ENCODE measurements around the gene GABRP.
"Not testable (repeated sequence)": the region's sequence is repeated elsewhere in the genome, so short reads cannot be mapped to it uniquely, and the experiment has no call there.

GABRP gene

DNA sequence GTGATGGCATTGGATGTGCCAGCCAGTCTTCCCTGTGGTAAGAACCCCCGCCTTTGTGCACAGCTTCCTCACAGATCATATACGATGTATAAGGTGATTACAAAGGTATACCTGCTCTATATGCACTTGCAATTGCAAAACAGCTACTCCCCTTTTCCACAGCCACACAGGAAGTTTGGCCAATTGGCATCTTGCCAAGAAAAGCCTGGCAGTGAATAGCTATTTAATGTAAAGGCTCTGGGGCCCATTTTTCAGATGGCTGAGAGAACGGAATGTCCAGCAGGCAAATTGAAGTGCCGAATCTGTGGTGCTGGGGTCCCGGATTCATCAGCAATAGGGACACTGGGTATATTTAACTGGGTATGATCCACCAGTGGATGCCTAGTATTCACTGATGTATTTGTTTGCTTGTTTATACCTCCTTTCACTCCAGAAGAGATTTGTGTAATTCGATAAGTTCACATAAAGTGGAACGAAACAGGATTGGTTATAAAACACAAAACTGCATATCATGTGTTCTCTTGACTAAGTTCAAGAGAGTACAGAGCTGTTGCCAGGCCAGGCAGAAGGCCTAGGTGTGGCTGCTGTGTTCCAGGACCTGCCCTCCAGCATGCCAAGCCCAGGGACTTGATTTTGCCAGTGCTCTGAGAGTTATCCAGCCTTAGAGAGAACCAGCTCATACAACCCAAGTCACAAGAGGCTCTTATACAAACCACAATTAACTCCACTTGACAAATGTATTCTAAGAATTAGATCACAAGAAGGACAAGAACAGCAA, 27.7 kb upstream of the GABRP start:
- no peak for DNase-seq

DNA sequence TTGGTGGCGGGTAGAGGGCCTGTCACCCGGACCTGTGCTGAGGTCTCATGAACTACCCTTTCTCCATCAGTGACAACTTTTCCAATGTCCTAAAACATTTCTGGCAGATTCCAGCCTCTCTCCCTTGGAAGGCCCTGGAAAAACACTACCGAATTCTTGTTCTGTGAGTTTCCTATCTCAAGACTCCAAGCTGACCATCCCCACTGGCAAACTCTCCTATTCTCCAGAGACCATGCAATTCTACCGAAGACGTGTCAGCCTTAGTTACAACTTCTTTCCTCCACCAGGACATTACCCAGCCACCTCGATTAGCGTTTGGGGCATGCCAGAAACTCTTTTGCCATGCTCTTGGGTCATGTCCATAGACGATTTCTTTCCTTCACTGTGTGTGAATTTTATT, 26.8 kb upstream of the GABRP start:
- DNase-seq, result no peak

DNA sequence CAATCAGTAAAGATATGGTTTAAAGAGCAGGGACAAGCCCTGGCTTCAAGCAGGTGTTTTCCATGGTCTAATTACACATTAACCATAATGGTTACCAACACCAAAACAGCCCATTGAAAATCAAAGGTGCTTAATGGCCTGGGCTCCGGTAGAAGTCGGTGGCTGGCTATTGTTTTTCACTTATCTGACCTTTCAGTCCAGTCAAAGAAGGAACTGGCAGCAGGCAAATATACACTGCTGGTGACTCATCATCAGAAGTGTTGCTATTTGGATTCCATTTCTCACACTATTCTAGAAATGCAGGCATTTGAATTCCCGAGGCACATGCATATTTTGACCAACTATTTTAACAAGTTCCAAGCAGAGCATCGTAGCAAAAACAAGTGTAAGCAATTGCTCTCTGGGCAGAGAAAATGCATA, 26.3 kb upstream of the GABRP start:
- DNase-seq, result no peak

DNA sequence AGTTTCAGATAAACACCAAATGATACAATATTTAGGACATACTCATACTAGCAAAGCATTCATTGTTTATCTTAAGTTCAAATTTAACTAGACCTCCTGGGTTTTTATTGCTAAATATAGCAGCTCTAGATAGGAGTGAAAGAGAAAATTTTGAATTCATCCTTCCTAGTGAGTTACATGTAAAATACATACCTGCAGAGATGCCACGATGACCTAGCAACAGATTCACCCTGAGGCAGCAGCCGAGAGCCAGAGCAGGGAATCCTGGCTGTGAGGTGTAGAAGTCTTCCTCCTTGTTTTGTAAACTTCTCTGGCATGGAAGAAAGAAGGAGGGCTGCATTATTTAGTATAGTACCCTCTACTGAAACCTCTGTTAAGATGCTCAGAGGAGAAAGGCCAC, 25.9 kb upstream of the GABRP start:
- DNase-seq, result no peak

DNA sequence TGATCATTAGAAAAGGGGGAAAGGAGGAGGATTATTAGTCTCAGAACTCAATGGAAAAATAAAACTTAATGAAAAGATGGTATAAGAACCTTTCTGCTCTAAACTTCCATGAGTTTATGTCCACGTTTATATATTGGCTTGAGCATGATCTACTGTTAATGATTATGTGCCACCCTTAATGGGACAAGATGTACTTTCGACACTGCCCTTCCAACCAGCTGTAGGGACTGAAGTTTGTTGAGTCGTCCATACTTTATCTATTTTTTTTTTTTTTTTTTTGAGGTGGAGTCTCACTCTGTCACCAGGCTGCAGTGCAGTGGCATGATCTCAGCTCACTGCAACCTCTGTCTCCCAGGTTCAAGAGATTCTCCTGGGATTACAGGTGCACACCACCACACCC, 25.0 kb upstream of the GABRP start:
- DNase-seq, result no peak

DNA sequence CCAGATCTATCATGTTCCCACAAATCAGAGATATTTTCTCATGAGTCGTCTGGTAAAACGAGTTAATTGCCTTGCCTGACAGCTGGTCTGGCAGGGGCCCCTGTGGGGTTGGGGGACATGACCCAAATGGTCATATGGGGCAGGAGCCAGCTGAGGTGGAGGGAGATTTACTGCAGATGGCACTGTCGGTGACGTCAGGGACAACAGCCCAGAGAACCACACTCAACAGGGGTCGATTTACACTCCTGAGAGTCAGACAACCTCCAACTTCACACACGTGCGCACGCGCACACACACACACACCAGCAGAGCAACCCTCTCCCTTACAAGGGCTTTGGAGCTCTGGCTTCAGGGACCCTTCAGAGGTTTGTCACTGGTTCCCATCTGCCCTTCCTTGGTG, 23.4 kb upstream of the GABRP start:
- no peak for DNase-seq

DNA sequence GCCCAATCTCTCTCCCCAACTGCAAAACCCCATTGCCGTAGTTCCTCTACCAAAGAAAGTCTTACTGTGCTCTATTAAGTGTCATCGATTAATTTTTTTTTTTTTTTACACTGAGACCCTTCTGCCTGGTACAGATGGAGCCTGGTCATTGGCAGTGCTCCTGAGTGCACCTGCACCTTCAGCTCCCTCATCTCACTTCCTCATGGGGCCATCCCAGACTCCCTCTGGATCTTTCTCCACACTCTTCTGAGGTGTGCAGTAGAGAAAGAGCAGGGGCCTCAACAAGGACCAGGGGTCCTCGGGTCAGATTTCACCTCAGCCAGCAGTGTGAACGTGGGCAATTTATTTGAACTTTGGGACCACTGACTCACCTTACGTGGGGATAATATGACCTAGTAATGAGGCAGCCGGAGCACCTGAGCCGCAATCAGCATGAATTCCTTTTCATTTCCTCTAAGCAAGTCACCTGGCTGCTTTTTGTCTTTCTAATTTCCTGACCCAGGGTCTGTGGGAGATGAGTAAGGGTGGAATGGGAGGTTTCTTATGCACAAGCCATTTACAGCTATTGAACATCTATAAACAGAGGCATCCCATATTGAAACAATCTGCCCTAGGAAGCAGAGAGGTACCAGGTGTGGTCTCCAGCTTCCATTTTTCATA, 22.3 kb upstream of the GABRP start:
- no peak for DNase-seq

DNA sequence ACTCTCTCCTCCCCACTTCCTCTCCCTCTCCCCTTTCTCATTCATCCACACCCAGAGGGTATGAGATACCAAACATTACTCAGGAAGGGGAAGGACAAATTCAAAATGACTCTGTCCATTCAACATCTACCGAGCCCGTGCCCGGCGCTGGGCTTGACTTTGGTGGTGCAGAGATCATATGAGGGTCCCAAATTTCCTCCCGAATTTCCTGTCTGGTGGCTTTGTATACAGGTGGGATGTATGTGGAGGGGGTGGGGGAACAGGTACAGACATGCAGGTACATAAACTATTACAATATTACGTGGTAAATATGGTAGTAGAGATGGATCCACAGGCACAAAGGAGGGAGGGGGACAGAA, 21.8 kb upstream of the GABRP start:
- DNase-seq, result no peak

DNA sequence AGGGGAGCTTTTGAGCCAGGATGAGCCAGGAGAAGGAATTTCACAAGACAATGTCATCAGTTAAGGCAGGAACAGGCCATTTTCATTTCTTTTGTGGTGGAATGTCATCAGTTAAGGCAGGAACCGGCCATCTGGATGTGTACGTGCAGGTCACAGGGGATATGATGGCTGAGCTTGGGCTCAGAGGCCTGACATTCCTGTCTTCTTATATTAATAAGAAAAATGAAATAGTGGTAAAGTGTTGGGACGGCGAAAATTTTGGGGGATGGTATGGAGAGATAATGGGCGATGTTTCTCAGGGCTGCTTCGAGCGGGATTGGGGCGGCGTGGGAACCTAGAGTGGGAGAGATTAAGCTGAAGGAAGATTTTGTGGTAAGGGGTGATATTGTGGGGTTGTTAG, 21.2 kb upstream of the GABRP start:
- DNase-seq, result not testable (repeated sequence)

DNA sequence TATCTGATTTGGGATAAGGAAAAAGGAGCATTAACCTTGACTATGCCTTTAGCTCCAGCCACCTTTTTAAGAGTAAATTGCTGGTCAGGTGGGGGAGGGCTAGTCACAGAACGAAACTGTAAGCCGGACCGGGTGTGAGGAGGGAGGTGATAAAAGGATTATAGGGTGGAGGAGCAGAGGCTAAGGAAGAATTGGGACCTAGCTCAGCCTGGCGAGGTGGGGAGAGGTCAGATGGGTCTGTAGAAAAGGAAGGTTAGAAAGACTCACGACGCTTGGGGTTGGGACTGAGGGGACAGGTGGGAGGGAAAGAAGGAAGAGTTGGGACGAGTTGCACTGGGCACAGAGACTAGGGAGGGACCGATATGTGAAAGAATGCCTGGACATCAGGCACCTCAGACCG, 17.7 kb upstream of the GABRP start:
- DNase-seq, result not testable (repeated sequence)

DNA sequence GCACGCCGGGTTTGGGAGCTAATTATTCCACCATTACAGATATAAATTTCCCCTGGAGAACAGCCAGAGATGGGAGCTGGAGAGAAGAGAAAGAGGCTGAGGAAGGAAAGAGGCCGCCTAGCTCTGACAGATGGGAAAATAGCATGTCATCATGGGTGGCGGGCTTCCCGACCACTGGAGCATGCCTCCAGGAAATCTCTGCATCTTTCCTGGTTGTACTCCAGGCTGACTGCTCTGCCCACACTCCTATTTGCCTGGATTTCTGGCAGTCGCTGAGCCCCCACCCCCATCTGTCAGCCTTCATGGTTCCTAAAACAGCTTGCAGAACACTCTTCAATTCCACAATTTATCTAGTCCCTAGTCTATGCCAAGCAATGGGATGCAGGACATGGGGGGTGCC, 14.3 kb upstream of the GABRP start:
- DNase-seq, result no peak

DNA sequence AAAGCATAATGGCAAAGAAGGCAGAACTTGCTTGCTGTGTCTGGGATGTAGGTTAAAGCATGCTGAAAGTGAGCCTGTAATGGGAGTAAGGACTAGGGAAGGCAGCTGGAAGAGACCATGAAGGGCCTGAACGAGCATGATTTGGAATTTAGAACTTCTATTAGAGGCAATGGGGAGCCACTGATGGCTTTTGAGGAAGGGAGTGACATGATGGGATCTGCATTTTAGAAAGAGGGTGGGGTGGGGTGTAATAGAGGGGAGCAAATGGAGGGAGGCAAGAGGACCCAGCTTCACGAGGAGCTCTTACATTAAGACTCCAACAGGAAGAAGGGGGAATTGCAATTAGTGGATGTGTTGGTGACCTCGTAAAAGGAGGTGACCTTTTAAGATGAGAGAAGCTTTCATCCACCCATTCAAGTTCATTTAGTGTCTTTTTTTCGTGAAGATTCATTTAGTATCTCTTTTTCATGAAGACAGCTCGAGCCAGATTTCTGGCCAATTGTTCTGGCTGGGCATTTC, 13.6 kb upstream of the GABRP start:
- no peak for DNase-seq

DNA sequence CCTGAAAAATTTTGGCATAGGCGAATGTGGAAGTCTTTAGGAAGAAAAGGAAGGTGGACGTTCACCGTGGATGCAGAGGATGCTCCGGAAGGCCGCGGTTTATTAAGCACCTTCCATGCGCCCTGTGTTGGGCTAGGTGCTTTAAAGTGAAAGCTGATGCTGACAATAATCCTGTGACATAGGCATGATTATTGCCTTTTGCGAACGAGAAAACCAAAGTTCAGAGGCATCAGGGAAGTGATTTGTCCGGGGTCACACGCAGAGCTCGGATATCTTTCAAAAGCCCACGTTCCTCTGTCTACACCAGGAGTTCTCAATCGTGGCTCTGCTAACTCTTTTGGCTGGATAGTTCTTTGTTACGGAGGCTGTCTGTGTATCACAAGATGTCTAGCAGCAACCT, 12.0 kb upstream of the GABRP start:
- DNase-seq, result no peak

DNA sequence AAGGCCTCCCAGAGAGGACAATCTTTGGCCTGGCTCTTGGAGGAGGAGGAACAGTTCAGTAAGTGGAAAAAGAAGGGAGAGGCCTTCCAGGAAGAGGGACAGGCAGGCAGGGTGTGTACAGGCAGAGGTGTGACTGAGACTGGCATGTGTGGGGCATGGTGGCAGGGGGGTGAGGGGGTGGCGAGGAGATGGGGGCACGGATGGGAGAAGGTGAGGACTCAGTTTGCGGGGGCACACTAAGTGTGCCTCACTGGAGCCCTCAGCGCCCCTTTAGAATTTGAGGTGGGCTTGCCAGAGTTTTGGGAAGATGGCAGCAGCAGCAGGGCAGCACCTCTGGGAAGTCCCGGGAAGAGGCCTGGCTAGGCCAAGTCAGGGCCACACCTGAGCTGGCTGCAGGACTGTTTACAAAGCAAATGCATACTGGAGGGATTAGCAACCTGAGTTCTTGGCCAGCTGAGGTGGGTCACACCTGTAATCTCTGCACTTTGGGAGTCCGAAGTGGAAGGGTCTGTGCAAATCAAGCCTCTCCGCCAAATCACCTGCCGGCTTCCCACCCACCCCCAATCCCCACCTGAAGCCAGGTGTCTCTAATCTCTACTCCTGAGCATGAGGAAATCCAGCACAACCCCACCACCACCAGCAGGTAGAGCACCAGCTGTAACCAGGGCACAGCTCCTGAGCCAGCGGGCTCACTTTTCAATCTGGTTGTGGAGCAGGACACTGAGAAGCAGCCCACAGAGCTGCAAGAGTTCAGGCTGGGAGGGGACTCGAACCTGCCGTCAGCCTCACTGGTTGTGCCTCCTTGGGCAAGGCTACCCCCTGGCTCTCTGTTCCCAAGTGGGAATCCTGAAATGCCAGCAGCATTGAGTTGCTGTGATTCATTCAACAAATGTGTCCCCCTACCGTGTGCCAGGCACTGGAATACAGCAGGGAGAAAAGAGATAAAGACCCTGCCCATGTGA, 10.2 kb upstream of the GABRP start:
- no peak for DNase-seq

DNA sequence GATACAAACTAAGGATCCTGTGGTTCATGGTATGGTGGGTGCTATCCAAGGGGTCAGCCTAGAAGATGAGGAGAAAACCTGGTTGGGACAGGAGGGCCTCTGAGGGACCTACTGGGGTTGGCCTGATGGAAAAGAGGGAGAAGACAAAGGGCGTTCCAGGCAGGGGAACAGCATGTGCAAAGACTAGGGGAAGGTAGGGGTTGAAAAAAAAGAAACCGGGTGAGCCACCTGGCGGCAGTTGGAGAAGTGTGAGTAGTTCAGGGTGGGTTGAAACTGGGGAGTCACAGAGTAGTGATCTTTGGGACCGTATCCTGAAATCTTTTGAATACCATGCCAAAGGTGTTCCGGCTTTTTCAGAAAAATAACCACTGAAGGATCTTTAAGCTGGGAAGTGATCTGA, 8.7 kb upstream of the GABRP start:
- DNase-seq, result no peak

DNA sequence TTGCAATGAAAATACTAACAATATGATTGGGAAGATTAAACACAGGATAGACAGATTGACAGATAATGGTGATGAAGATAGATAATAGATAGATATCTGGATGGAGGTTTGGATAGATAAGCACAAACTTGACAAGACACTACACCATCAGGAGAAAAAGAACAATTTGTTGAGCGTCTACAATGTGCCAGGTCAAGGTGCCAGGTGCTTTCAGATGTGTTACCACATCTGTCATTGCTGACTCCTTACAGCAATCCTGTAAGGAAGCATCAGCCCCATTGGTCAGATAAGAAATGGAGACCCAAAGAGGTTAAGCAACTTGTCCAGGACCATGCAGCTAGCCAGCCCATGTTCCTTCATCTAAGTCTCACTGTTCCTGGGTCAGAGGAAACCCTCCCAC, 1.6 kb upstream of the GABRP start:
- no peak for DNase-seq

DNA sequence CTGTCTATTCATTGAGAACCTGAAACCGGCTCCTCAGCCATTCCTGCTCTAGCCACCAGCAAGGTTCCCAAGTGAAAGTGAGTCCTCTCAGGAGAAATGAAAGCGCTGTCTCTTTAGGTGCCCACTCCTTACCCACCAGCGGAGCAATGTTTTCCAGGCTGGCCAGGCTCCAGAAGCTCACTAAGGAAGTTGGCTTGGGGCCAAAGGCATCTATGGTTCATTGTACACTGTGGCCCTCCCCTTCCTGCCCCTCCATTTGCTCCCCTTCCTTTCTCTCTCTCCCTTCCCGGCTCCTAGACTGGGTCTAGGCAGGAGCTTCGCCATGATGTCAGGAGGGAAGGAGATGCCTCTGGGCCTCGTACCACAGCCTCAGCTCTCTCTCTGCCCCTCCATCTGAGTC, 1.1 kb upstream of the GABRP start:
- no peak for DNase-seq

DNA sequence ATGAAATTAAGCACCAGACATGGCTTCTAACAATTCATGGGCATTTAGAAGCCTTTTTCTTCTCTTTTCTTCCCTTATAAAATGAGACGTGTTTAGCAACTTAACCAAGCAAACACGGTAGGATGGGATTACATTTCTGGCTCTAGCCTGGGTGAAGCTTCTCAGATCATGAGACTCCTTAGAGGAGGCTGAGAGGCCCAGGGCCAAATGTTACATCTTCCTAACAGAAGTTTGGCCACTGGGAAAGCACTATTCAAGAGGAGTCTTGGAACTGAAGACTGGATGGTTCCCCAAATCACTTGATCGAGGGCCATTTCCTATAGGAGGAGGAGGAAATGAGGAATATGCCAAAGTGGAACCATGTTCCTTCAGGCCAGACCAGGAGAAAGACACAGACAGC, 1.9 kb downstream of the GABRP start:
- DNase-seq, result no peak

DNA sequence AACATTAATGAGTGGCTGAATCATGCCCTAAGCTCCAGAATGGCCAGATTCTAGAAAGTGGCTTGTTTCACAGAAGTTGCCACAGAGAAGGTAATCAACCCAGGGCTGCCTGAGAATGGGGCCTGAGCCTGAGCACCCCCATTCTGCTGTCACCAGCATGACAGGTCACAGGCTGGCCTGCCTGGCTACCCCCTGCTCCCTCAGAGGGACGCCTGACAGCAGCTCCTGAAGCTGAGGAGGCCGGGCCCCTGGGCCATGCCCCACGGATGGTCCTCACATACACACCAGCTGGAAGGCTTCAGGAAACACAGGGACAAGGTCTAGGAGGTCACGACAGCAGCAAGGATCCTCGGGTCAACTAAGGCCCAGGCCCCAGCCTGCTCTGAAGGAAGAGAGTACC, 3.7 kb downstream of the GABRP start:
- DNase-seq, result no peak

DNA sequence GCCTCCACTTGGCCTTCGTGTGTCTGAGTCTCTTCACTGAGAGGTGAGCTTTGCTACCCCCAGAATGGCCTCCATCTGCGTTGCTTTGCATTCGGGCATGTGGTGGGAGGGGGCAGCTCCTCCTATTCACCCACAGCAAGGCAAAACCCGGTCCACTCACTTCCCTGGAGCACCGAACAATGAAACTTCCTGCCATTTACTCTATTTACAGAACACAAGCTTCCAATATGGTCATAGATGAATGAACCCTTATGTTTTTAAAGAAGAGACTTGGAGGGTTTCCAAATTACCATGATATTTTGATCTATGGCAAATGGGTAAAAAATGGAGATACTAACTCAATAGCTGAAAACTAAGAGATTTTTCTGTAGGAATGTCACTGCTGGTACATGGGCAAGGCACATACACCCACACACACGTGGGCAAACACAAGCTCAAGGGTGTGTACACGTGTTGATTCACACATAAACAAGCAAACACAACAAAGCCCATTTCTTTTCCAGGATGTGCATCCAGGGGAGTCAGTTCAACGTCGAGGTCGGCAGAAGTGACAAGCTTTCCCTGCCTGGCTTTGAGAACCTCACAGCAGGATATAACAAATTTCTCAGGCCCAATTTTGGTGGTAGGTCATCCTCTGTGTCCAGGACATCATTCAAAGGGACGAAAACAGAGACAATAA, 5.2 kb downstream of the GABRP start:
- DNase-seq, result no peak

DNA sequence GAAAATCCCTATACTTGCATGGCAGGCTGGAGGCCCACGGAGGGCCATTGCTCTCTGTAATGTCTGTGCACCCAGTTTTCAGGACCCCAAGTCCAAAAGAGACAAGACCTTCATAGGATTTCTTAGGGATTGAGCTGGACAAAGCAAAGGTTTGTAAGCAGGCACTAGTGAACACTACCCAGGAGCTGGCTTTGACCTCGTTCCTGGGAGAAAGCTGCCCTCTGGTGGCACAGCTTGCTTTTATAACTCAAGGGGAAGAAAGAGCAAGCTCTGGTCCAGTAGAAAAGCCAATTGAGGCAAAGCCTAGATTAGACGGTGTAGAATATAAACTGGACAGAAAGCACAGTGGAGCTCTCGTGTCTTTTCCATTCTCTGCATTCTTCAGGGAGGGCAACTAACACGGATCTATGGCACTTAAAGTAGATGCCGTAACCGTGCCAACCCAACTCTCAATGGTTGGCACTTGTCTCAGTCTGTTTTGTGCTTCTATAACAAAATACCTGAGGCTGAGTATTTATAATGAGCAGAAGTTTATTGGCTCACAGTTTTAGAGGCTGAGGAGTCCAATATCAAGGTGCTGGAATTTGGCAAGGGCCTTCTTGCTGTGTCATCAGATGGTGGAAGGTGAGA, 7.9 kb downstream of the GABRP start:
- no peak for DNase-seq

DNA sequence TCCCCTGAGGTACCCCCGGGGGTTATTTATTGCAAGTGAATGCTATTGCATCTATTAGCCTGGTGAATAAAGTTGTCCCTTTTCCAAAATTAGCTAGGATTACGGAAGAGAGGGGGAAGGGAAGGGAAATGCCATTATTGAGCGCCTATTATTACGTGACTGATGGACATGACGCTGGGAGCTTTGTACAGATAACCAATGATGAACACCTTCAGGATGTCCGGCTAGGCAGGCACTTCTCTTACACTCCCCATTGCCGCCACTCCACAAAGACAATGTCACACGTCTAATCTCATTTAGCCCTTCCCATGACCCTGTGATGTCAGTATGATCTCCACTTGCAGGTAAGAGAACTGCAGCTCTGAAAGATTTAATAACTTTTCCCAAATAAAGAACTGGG, 9.4 kb downstream of the GABRP start:
- DNase-seq, result no peak

DNA sequence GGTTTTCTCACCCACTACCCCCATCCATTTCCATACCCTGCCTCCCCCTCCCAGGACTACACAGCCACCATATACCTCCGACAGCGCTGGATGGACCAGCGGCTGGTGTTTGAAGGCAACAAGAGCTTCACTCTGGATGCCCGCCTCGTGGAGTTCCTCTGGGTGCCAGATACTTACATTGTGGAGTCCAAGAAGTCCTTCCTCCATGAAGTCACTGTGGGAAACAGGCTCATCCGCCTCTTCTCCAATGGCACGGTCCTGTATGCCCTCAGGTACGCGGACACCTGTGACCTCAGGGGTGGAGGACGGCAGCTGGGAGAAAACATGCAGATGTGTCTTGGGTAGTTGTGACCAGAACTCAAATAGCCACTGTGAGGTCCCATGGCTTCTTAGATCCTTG, 11.6 kb downstream of the GABRP start:
- no peak for DNase-seq
